Measurements from ENCODE around the gene CDCA3.

DNA sequence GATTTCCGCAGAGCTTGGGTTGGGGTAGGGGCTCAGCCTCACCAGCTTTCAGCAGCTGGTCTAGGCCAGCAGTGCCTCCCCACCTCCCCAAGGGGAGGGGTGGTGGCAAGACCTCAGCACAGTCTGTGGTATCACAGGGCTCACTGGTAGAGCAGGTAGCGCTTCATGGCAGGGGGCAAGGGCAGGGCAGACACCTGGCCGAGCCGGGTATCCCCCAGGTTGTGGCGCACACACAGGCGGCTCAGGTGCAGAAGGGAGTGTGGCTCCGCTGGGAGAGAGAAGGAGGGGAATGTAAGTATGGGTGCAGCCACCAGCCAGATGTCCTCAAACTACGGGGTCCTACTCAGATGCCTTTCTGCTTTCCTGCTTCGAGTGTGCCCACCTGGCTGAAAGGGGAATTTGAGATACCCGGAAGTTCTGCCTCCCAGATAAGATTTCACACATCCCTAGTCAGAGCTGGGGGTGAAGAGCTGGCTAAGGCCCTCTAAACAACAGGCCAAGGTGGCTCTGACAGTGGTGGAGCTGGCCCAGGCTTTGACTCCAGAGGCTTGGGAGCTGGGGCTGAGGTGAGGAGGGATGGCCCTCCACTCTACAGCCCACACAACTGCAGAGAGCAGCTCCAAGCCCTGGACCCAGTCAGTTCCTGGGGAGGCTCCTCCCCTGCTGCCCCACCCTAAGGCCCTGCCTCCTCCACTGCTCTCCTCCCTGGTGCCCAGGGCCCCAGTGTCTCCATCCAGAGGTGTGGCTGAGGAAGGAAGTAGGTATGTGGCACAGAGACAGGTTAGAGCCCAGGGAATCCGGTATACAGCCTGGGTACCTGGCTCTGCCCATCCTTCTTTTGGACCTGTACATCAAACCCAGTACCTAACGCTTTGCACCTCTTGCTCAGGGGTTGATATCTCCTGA lies 20.2 kb upstream of the CDCA3 start:
- TF ChIP-seq, protein P1, sequence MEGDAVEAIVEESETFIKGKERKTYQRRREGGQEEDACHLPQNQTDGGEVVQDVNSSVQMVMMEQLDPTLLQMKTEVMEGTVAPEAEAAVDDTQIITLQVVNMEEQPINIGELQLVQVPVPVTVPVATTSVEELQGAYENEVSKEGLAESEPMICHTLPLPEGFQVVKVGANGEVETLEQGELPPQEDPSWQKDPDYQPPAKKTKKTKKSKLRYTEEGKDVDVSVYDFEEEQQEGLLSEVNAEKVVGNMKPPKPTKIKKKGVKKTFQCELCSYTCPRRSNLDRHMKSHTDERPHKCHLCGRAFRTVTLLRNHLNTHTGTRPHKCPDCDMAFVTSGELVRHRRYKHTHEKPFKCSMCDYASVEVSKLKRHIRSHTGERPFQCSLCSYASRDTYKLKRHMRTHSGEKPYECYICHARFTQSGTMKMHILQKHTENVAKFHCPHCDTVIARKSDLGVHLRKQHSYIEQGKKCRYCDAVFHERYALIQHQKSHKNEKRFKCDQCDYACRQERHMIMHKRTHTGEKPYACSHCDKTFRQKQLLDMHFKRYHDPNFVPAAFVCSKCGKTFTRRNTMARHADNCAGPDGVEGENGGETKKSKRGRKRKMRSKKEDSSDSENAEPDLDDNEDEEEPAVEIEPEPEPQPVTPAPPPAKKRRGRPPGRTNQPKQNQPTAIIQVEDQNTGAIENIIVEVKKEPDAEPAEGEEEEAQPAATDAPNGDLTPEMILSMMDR (IDR thresholded peaks at IDR 0.05): no peak
- TF ChIP-seq POLR2A (IDR thresholded peaks at IDR 0.05): no peak
